ENCODE measurements around the gene ZSCAN16. TPM values are rescaled to one million over a fixed set of nuclear protein-coding genes. Genes with fewer than 3 reads are reported as not detected.

Gene ZSCAN16
- total and polyA plus RNA-seq, 10 of the 15 experiments (the other 5 are each of a cell fraction or from before 2014, with no cell fraction given): 4.6 to 13.8 (median 10.3) TPM

DNA sequence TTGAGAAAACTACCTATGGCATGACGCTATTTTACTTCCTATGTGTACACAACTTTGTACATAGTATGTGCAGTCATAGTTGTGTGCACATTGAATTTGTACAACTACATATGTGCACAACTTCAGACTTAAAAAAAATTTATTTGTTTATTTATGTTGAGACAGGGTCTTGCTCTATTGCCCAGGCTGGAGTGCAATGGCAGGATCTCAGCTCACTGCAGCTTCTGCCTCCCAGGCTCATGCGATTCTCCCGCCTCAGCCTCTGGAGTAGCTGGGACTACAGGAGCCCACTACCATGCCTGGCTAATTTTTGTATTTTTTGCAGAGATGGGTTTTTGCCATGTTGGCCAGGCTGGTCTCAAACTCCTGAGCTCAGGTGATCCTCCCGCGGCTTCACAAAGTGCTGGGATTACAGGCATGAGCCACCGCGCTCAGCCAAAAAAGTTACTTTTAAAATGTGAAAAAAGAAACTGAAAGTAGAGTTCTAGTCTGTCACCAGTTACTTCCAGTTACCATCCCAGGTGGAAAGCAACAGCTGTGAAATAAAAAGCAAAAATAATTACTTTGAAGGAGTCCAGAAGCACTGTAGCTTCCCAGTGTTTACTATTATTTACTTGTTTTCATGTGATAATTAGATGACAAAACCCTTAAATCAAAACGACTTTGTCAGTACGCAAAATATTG is 15.6 kb downstream of the ZSCAN16 start:
- ChIA-PET CTCF (interaction anchor here (0.7 to 4.7 kb wide), 3 partner anchors 15 to 217 kb away, joined by 3 to 41 read pairs (median 18); partner anchors contain the start of gene ZSCAN16), SMC1A (ENCODE audit: uncharacterized antibody, unreplicated experiment) (interaction anchor here (0.8 to 2.8 kb wide), 9 partner anchors 11 to 216 kb away, joined by 3 to 13 read pairs (median 9); partner anchors contain the start of genes ZKSCAN4, ZSCAN16 and ZSCAN26), POLR2A (interaction anchor here (0.6 to 2.5 kb wide), 6 partner anchors 14 to 243 kb away, joined by 3 to 11 read pairs (median 4); partner anchors contain the start of gene ZSCAN26), RAD21 (ENCODE audit: unreplicated experiment) (interaction anchor here (0.9 to 1.0 kb wide), 2 partner anchors 83 to 216 kb away, joined by 4 read pairs; no protein-coding TSS in a partner anchor)
- DNase-seq (ENCODE audit: low read depth, low spot score): no peak
- H3K9me3 ChIP-seq (replicated peaks; ENCODE audit: control insufficient read depth, insufficient read depth, low read length): no peaks in the 10 kb centered on the region
- H3K4me3 ChIP-seq: no peak overlapping the region
- no peaks in the 10 kb centered on the region for H4K20me1 ChIP-seq (ENCODE audit: control insufficient read depth, insufficient read depth)
- 50% methylated on average over 9 of the region's 9 CpGs for WGBS (ENCODE audit: insufficient coverage, insufficient replicate concordance, low lambda C conversion rate, missing lambda C conversion rate)
- peaks cover 49% of the 10 kb centered on the region for H3K79me2 ChIP-seq (ENCODE audit: control insufficient read depth, insufficient read depth, low read length)
- ATAC-seq: no peak
- in situ Hi-C loops (cut with MboI) (loop anchor here (5.0 kb wide), 1 partner anchor 77 kb away; no protein-coding TSS in a partner anchor), intact Hi-C loops (cut with micrococcal nuclease; ENCODE audit: unreplicated experiment) (loop anchor here (2.0 to 10.0 kb wide), 5 partner anchors 72 to 305 kb away; partner anchors contain the start of genes ZSCAN12 and ZSCAN9)
- no peak for TF ChIP-seq POU2F2 (IDR thresholded peaks at IDR 0.05; ENCODE audit: borderline replicate concordance, low read depth, low read length)
- peak; percentile 12; the same call in 1 of the 2 replicates for TF ChIP-seq EED (IDR thresholded peaks at IDR 0.05; ENCODE audit: low read depth)
- TF ChIP-seq IKZF2 (IDR thresholded peaks at IDR 0.05): peak; percentile 37 to 53; a peak in 3 of 4 replicates
- TF ChIP-seq NR2F1 (conservative IDR thresholded peaks at IDR 0.05): no peak
- no TSS peak for BruUV-seq (replicated peaks)
- H2AFZ ChIP-seq (ENCODE audit: control insufficient read depth, low read depth, low read length): no peak overlapping the region; the same call in 1 of the 2 replicates
- FAIRE-seq: no peak
- no peak overlapping the region for H3K9ac ChIP-seq (ENCODE audit: control insufficient read depth, insufficient read depth, low read length)
- H3K36me3 ChIP-seq (ENCODE audit: control insufficient read depth in 2 of 2, insufficient read depth in 2 of 2, low read length in 1 of 2): peaks cover 0 to 6% of the 10 kb centered on the region in 2 experiments; a peak in 1 of 4 replicates
- no peaks in the 10 kb centered on the region for H3K27me3 ChIP-seq (replicated peaks in 1 of 2; ENCODE audit: control insufficient read depth in 2 of 2, insufficient read depth in 2 of 2, low read length in 1 of 2)
- peaks cover 18% of the 10 kb centered on the region for H3K4me1 ChIP-seq (ENCODE audit: control insufficient read depth, insufficient read depth, low read length)
- H3K27ac ChIP-seq (ENCODE audit: control insufficient read depth, insufficient read depth): peak overlapping the region; percentile 4; the same call in 1 of the 2 replicates
- H3K4me2 ChIP-seq (ENCODE audit: control insufficient read depth, insufficient read depth): peak overlapping the region; percentile 31

Data from GM12878 (cell line).